Measurements from ENCODE around the gene RSAD2.
"Not testable (repeated sequence)": the region's sequence is repeated elsewhere in the genome, so short reads cannot be mapped to it uniquely, and the experiment has no call there.

The RSAD2 gene

GRCh38 chr2:6879011-6879410, 1.4 kb downstream of the RSAD2 start:
- Mint-ChIP-seq H3K27ac (peak overlapping the region; percentile 84), H3K36me3 (peaks cover 15% of the 10 kb centered on the region), H3K4me1 (ENCODE audit: low read depth) (peaks cover 69% of the 10 kb centered on the region), H3K4me3 (peak overlapping the region; percentile 89), H3K9me3 (ENCODE audit: low read depth) (peaks cover 2% of the 10 kb centered on the region), H3K27me3 (no peaks in the 10 kb centered on the region)

- Mint-ChIP-seq H3K27me3 (no peaks in the 10 kb centered on the region), H3K4me1 (ENCODE audit: low read depth) (peaks cover 61% of the 10 kb centered on the region), H3K4me3 (peak overlapping the region; percentile 76), H3K36me3 (peaks cover 19% of the 10 kb centered on the region), H3K9me3 (ENCODE audit: low read depth) (no peaks in the 10 kb centered on the region), H3K27ac (peak overlapping the region; percentile 90)
Measured at GRCh38 chr2:6880200-6880733, 2.7 kb downstream of the RSAD2 start.

GRCh38 chr2:6881046-6881445, 3.5 kb downstream of the RSAD2 start:
- Mint-ChIP-seq H3K4me3 (peak overlapping the region; percentile 78), H3K27me3 (no peaks in the 10 kb centered on the region), H3K4me1 (ENCODE audit: low read depth) (peaks cover 57% of the 10 kb centered on the region), H3K9me3 (ENCODE audit: low read depth) (no peaks in the 10 kb centered on the region), H3K27ac (peak overlapping the region; percentile 85), H3K36me3 (peaks cover 19% of the 10 kb centered on the region)

GRCh38 chr2:6881516-6881915, 3.9 kb downstream of the RSAD2 start:
- peak overlapping the region; percentile 85 for H3K27ac Mint-ChIP-seq
- H3K36me3 Mint-ChIP-seq: peaks cover 19% of the 10 kb centered on the region
- peaks cover 54% of the 10 kb centered on the region for H3K4me1 Mint-ChIP-seq (ENCODE audit: low read depth)

GRCh38 chr2:6883448-6884122, 6.0 kb downstream of the RSAD2 start:
- Mint-ChIP-seq H3K27me3 (no peaks in the 10 kb centered on the region), H3K9me3 (ENCODE audit: low read depth) (no peaks in the 10 kb centered on the region), H3K27ac (no peak overlapping the region), H3K4me3 (no peak overlapping the region), H3K4me1 (ENCODE audit: low read depth) (peaks cover 36% of the 10 kb centered on the region), H3K36me3 (peaks cover 19% of the 10 kb centered on the region)

More at GRCh38 chr2:6881516-6881915, 3.9 kb downstream of the RSAD2 start:
- H3K9me3 Mint-ChIP-seq (ENCODE audit: low read depth): no peaks in the 10 kb centered on the region
- peak overlapping the region; percentile 78 for H3K4me3 Mint-ChIP-seq
- H3K27me3 Mint-ChIP-seq: no peaks in the 10 kb centered on the region

- H3K4me3 Mint-ChIP-seq: no peak overlapping the region
- no peak overlapping the region for H3K27ac Mint-ChIP-seq
- H3K9me3 Mint-ChIP-seq (ENCODE audit: low read depth): no peaks in the 10 kb centered on the region
- peaks cover 18% of the 10 kb centered on the region for H3K4me1 Mint-ChIP-seq (ENCODE audit: low read depth)
- no peaks in the 10 kb centered on the region for H3K27me3 Mint-ChIP-seq
- H3K36me3 Mint-ChIP-seq: peaks cover 26% of the 10 kb centered on the region
Measured at GRCh38 chr2:6885551-6885950, 8.0 kb downstream of the RSAD2 start.

GRCh38 chr2:6885968-6886367, 8.4 kb downstream of the RSAD2 start:
- Mint-ChIP-seq H3K36me3 (peaks cover 26% of the 10 kb centered on the region), H3K4me1 (ENCODE audit: low read depth) (peaks cover 15% of the 10 kb centered on the region), H3K27ac (no peak overlapping the region), H3K4me3 (no peak overlapping the region), H3K9me3 (ENCODE audit: low read depth) (no peaks in the 10 kb centered on the region), H3K27me3 (no peaks in the 10 kb centered on the region)

- H3K4me3 Mint-ChIP-seq: no peak overlapping the region
- peaks cover 18% of the 10 kb centered on the region for H3K36me3 Mint-ChIP-seq
- no peaks in the 10 kb centered on the region for H3K27me3 Mint-ChIP-seq
- no peak overlapping the region for H3K27ac Mint-ChIP-seq
- H3K4me1 Mint-ChIP-seq (ENCODE audit: low read depth): peaks cover 2% of the 10 kb centered on the region
- no peaks in the 10 kb centered on the region for H3K9me3 Mint-ChIP-seq (ENCODE audit: low read depth)
Measured at GRCh38 chr2:6887751-6888192, 10.2 kb downstream of the RSAD2 start.

- no peaks in the 10 kb centered on the region for H3K27me3 Mint-ChIP-seq
- H3K4me3 Mint-ChIP-seq: no peak overlapping the region
- no peak overlapping the region for H3K27ac Mint-ChIP-seq
- peaks cover 15% of the 10 kb centered on the region for H3K36me3 Mint-ChIP-seq
- no peaks in the 10 kb centered on the region for H3K9me3 Mint-ChIP-seq (ENCODE audit: low read depth)
- peaks cover 2% of the 10 kb centered on the region for H3K4me1 Mint-ChIP-seq (ENCODE audit: low read depth)
Measured at GRCh38 chr2:6888724-6889123, 11.1 kb downstream of the RSAD2 start.

- peaks cover 13% of the 10 kb centered on the region for H3K4me1 Mint-ChIP-seq (ENCODE audit: low read depth)
- no peak overlapping the region for H3K27ac Mint-ChIP-seq
- no peak overlapping the region for H3K4me3 Mint-ChIP-seq
- H3K36me3 Mint-ChIP-seq: peaks cover 6% of the 10 kb centered on the region
- H3K9me3 Mint-ChIP-seq (ENCODE audit: low read depth): no peaks in the 10 kb centered on the region
- no peaks in the 10 kb centered on the region for H3K27me3 Mint-ChIP-seq
Measured at GRCh38 chr2:6893876-6894482, 16.4 kb downstream of the RSAD2 start.

- H3K36me3 Mint-ChIP-seq: peaks cover 19% of the 10 kb centered on the region
- H3K27me3 Mint-ChIP-seq: no peaks in the 10 kb centered on the region
- H3K4me1 Mint-ChIP-seq (ENCODE audit: low read depth): peaks cover 17% of the 10 kb centered on the region
- peak overlapping the region; percentile 68 for H3K27ac Mint-ChIP-seq
- no peak overlapping the region for H3K4me3 Mint-ChIP-seq
- peaks cover 9% of the 10 kb centered on the region for H3K9me3 Mint-ChIP-seq (ENCODE audit: low read depth)
Measured at GRCh38 chr2:6896930-6897759, 19.6 kb downstream of the RSAD2 start.

GRCh38 chr2:6902581-6902980, 25.0 kb downstream of the RSAD2 start:
- H3K27ac Mint-ChIP-seq, H3K4me3 Mint-ChIP-seq, H3K27me3 Mint-ChIP-seq: not testable (repeated sequence)
- Mint-ChIP-seq H3K36me3 (peaks cover 43% of the 10 kb centered on the region), H3K9me3 (ENCODE audit: low read depth) (peaks cover 13% of the 10 kb centered on the region), H3K4me1 (ENCODE audit: low read depth) (peaks cover 34% of the 10 kb centered on the region)

GRCh38 chr2:6905668-6906067, 28.1 kb downstream of the RSAD2 start:
- Mint-ChIP-seq H3K27ac (peak overlapping the region; percentile 69), H3K27me3 (no peaks in the 10 kb centered on the region), H3K4me3 (no peak overlapping the region), H3K9me3 (ENCODE audit: low read depth) (peaks cover 13% of the 10 kb centered on the region), H3K36me3 (peaks cover 53% of the 10 kb centered on the region), H3K4me1 (ENCODE audit: low read depth) (peaks cover 59% of the 10 kb centered on the region)

GRCh38 chr2:6906165-6906741, 28.7 kb downstream of the RSAD2 start:
- Mint-ChIP-seq H3K4me1 (ENCODE audit: low read depth) (peaks cover 64% of the 10 kb centered on the region), H3K27me3 (no peaks in the 10 kb centered on the region), H3K36me3 (peaks cover 48% of the 10 kb centered on the region), H3K9me3 (ENCODE audit: low read depth) (peaks cover 13% of the 10 kb centered on the region), H3K4me3 (peak overlapping the region; percentile 57), H3K27ac (peak overlapping the region; percentile 98)
